ENCODE results near the gene LRP5.
A peak's percentile ranks its signal among the peaks of the same experiment; 100 is the strongest.

Gene LRP5

DNA sequence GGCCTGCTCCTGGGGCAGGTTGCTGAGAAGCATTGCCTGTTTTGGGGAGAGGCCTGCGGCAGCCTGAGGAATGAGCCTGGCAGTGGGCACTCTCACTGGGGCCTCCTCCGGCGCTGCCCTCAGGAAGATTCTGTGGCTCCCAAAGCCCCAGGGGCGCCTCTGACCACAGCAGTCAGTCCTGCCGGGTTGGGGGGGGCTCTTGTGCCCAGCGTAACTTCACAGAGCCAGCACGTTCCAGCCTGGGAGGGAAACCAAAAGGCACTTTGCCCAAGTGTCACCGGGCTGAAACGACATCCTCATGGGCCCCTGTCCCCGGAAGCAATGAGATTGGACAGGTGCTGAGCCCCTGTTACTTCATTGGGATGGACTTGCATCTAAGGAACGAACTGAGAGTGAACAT lies 4.3 kb upstream of the LRP5 start:
- TF ChIP-seq CTCF (IDR thresholded peaks at IDR 0.05; ENCODE audit: insufficient read depth, low read depth, low read length, missing control alignments) = no peak
- DNase-seq (ENCODE audit: low read depth) = no peak
- H3K4me3 ChIP-seq (ENCODE audit: low read depth, low read length) = no peak overlapping the region

GRCh38 chr11:68309621-68310185 lies 2.7 kb upstream of the LRP5 start:
- TF ChIP-seq CTCF (IDR thresholded peaks at IDR 0.05; ENCODE audit: insufficient read depth, low read depth, low read length, missing control alignments) = no peak
- DNase-seq (ENCODE audit: low read depth) = no peak

DNA sequence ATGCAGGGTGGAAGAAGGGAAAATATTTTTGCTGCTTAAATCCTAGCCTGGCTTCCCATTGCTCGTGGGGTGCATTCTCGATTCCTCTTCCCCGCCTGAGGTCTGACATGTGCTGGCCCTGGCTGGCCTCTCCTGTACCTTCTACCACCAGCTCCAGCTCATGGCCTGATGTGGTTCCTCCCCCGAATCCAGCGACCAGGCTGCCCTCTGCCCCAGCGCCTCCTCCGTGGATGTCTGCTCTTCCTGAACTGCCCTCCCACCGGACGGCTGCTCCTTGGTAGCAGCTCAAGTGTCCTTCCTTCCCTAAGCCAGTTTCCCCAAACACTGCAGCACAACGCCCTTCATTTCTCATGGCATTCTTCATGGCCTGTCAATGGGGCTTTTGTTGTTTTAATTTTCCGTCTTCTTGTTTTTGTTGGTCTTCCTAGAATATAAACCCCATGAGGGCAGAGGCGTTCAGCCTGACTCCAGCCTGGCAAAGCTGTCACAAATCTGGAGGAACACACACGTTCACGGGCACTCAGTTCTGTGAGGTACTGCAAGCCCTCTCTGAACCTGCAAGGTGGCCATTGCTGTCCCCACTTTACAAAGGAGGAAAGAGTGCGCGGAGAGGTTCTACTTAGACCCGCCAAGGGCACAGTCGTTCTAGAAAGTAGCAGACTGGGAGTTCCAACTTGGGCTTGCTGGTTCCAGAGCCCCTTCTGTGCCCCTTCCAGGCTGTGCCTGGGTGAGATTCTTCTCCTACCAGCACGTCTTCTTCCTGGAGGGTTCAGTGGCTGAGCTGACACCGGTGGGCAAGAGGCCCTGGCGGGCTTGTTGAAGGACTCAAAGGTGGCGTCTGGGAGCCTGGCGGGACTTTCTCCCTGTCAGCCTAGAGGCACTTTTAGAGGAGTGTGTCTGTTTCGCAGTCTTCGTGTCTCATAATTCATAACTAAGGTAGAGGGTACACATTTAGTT lies 953 bp upstream of the LRP5 start:
- H3K4me3 ChIP-seq (ENCODE audit: low read depth, low read length) = no peak overlapping the region; the same call in 1 of the 2 replicates
- DNase-seq (ENCODE audit: low read depth) = no peak
- no peak for TF ChIP-seq CTCF (IDR thresholded peaks at IDR 0.05; ENCODE audit: insufficient read depth, low read depth, low read length, missing control alignments)

More at GRCh38 chr11:68309621-68310185, 2.7 kb upstream of the LRP5 start:
- H3K4me3 ChIP-seq (ENCODE audit: low read depth, low read length) = no peak overlapping the region

- TF ChIP-seq CTCF (IDR thresholded peaks at IDR 0.05; ENCODE audit: insufficient read depth, low read depth, low read length, missing control alignments) = no peak
- peak; percentile 38 for DNase-seq (ENCODE audit: low read depth)
Observed at GRCh38 chr11:68312780-68313573, 586 bp downstream of the LRP5 start.

DNA sequence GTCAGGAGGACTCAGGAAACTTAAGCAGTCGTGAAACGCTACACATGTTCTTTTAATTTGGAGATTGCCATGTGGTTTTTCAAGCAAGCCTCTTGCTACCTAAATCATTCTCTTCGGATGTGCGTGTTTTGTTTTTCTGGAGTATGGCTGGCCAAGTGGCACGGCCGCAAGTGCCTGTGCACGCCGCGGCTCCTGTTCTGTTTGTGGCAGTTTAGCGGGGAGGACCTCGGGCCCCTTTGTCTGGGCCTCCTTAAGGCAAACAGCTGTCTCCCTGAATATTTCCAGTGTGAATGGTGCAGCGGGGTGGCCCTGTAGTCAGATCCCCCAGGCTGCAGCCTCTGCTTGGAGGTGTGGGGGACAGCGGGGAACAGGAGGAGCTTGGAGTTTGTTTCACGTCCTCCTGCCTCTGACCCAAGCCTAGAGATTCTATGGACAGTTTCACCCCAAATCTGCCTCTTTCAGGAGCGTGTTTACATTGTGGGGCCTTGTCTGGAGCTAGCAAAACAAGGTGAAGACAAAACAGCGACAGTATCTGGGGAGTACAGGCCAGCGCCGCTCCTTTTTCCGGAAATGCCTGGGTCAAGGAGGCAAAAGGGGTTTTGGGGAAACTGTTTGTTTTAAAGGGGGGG lies 1.3 kb downstream of the LRP5 start:
- no peak for DNase-seq (ENCODE audit: low read depth)
- no peak for TF ChIP-seq CTCF (IDR thresholded peaks at IDR 0.05; ENCODE audit: insufficient read depth, low read depth, low read length, missing control alignments)
- peak overlapping the region; percentile 62 for H3K4me3 ChIP-seq (ENCODE audit: low read depth, low read length)

More at GRCh38 chr11:68312780-68313573, 586 bp downstream of the LRP5 start:
- peak overlapping the region; percentile 62 for H3K4me3 ChIP-seq (ENCODE audit: low read depth, low read length)
